ENCODE measurements around the gene EXOC7.

EXOC7 gene

DNA sequence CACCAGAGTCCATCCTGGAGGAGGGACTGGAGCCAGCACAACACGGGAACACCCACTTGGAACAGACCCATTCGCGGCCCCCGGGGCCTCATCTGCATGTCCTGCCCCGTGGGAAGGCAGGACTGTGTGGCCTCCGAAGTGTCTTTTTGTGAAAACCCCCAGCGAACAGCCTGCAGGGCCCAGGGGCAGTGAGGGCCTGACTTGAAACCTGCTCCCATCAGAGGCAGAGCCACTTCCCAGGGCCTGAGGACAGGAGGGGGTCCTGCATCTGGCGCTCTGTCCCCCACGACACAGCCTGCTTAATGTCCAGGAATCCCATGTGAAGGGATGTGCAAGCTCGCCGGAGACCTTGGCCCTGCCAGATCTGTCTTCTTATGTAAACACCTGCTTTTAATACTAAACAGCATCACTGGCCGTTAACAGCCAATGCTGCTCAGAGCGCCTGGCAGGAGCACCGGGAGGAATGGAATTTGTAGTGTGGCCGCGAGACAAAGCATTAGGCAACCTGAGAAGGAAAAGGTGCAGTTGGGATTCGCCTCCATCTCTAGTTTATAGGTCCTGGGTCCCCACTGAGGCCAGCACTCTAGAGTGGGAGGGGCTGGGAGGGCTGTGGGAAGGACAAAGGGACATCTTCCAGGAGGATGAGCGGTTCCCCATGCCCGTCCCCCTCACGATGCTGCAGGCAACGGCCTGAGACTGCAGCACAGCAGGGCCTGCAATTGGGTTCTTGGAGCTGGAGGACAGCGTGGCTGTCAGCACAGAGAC lies 66.9 kb downstream of the EXOC7 start:
- TF ChIP-seq, protein P1, sequence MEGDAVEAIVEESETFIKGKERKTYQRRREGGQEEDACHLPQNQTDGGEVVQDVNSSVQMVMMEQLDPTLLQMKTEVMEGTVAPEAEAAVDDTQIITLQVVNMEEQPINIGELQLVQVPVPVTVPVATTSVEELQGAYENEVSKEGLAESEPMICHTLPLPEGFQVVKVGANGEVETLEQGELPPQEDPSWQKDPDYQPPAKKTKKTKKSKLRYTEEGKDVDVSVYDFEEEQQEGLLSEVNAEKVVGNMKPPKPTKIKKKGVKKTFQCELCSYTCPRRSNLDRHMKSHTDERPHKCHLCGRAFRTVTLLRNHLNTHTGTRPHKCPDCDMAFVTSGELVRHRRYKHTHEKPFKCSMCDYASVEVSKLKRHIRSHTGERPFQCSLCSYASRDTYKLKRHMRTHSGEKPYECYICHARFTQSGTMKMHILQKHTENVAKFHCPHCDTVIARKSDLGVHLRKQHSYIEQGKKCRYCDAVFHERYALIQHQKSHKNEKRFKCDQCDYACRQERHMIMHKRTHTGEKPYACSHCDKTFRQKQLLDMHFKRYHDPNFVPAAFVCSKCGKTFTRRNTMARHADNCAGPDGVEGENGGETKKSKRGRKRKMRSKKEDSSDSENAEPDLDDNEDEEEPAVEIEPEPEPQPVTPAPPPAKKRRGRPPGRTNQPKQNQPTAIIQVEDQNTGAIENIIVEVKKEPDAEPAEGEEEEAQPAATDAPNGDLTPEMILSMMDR (IDR thresholded peaks at IDR 0.05; ENCODE audit: extremely low read depth, missing control alignments): no peak
- no peak for DNase-seq (ENCODE audit: low spot score)

DNA sequence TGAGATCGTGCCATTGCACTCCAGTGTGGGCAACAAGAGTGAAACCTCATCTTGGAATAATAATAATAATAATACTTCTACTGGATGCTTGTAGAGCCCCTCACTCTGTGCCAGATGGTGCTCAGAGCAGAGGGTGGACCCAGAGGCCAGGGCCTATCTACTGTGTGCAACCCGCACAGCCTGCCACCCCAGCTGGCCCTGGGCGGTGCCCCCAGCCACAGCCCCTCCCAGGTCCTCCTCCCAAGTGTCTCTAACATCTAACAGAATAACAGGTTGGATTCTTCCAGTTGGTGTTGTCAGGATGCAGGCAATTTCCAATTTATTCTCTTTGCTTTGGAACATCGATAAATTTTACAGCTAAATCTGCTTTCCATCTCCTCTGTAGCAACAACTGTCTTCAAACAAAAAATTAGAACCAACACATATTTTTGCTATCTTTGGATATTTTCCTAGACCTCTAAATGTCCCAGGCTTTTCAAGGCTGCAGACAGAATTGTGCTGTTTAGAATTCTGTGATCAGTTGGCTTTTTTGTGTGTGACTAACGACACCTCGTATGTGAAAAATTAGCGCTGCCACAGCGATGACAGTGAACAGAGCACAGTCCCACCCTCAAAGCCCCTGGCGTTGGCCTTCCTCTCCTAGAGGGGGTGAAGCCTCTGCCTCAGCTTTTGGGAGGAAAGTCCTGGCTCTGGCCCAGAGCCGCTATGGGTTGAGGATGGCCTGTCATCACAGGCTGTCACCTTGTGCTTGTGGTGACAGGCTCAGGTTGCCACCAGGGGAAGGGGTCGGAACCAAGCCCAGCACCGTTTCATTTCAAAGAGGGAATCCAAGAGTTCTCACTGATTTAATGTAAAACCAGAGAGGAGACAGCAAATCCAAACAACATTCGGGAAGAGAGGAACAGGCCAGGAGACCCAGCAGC lies 68.9 kb downstream of the EXOC7 start:
- TF ChIP-seq, protein P1 (IDR thresholded peaks at IDR 0.05; ENCODE audit: extremely low read depth, missing control alignments): no peak
- DNase-seq (ENCODE audit: low spot score): no peak

DNA sequence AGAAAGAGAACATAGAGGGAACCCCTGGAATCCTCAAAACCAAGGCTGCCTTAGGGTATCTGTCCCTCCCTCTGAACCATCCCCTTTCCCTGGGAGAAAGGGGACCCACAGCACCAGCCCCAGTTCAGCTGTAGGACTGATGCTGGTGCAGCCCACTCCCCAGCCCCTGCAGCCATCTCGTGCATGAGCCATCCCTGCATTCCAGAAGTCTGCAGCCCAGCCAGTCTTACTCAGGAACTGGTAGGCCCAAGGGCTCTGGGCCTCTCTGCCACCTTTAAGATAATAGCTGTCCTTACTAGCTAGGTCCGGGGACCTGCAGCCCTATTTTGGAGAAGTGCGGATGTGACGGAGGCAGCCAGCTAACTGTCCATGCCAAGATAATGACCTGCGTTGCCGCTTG lies 70.4 kb downstream of the EXOC7 start:
- TF ChIP-seq, protein P1 (IDR thresholded peaks at IDR 0.05; ENCODE audit: extremely low read depth, missing control alignments): no peak
- no peak for DNase-seq (ENCODE audit: low spot score)

DNA sequence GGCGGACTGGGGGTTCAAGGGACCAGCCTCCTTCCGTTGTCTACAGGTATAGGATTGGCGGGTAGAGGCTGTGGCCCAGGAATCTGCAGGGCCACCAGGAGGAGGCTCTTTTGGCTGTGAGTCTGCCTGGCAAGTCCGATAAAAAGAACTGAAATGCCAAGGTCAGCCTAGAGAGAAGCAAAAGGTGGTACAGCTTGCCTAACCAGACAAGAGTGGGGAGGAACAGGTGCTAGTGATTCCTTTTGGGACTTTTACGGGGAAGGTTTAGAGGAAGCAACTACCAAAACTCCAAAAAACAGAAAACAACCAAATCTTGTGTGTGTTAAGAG lies 70.8 kb downstream of the EXOC7 start:
- TF ChIP-seq, protein P1 (IDR thresholded peaks at IDR 0.05; ENCODE audit: extremely low read depth, missing control alignments): no peak
- DNase-seq (ENCODE audit: low spot score): no peak

DNA sequence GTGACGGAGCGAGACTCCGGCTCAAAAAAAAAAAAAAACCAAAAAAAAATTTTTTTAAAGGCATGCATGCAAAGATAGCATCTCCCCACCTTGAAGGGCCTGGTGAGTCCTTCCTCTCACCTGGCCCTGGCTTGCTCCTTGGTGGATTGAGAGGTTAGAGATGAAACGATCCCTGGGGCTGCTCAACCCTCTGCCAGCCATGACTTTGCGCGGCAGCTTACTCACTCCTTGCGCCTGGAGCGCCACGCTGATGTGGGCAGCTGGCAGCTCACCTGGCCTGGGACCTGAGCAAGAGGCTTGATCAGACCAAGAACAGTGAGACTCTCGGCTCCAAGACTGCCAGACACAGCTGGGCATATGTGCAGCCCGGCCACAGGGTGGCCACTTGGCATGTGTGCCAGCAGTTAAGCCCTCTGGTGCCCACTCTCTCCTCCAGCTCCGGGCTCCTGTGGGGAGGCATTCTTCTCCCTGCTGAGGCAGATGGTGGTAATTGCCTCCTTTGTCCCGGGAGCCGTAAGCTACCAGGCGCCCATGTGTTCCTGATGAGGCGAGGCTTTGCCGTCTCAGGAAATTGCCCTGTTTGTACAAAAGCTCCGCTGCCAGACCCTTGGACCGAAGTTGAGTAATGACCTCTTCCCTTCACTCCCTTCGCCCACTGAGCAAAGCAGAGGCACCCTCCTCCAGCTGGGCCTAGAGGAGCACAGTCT lies 71.4 kb downstream of the EXOC7 start:
- TF ChIP-seq, protein P1 (IDR thresholded peaks at IDR 0.05; ENCODE audit: extremely low read depth, missing control alignments): no peak
- DNase-seq (ENCODE audit: low spot score): no peak

All from GM20000 (cell line).